Activated CD8-positive, alpha-beta T cell treated with anti-CD3 and anti-CD28 coated beads for 36 hours (primary cell): ENCODE results near the gene HSFX2. TPM values are rescaled to one million over a fixed set of nuclear protein-coding genes. Genes with fewer than 3 reads are reported as not detected.
"Not testable (repeated sequence)": the region's sequence is repeated elsewhere in the genome, so short reads cannot be mapped to it uniquely, and the experiment has no call there.

Experiments used
- ATAC-seq: fragments of 200-7000 bp; cut with Tn5 transposase; one replicate; pipeline ENCODE4 v1.10.0; 2021; ENCODE audit warnings: mild to moderate bottlenecking, moderate library complexity
- CTCF ChIA-PET: fragments of 350-600 bp; sonication (Branson Sonifier 250); formaldehyde crosslinking; loops from one replicate; lab custom pipeline; 2021; ENCODE audit warnings: antibody characterized with exemption; lab: Charles Lee
- POLR2A ChIA-PET: fragments of 350-600 bp; sonication (Branson Sonifier 250); formaldehyde crosslinking; loops from one replicate; lab custom pipeline; 2021; ENCODE audit warnings: antibody characterized with exemption; lab: Charles Lee
- DNase-seq: peaks from one replicate; pipeline ENCODE4 v3.0.0-alpha.2; 2020
- H3K27ac Mint-ChIP-seq: one replicate; pipeline ENCODE4 v1.8.0; 2021; ENCODE audit warnings: mild to moderate bottlenecking, mixed read lengths
- H3K27me3 Mint-ChIP-seq: one replicate; pipeline ENCODE4 v1.8.0; 2021; ENCODE audit warnings: mixed read lengths
- H3K36me3 Mint-ChIP-seq: one replicate; pipeline ENCODE4 v1.8.0; 2021; ENCODE audit warnings: low read depth, mixed read lengths
- H3K4me1 Mint-ChIP-seq: one replicate; pipeline ENCODE4 v1.8.0; 2021; ENCODE audit warnings: low read depth, mixed read lengths
- H3K4me3 Mint-ChIP-seq: one replicate; pipeline ENCODE4 v1.8.0; 2021; ENCODE audit warnings: mild to moderate bottlenecking, moderate library complexity, mixed read lengths
- H3K9me3 Mint-ChIP-seq: one replicate; pipeline ENCODE4 v1.8.0; 2021; ENCODE audit warnings: mixed read lengths
- CTCF ChIP-seq: fragments of 200-600 bp; IDR thresholded peaks from one replicate; pipeline ENCODE4 v1.8.0; 2022; ENCODE audit warnings: antibody characterized with exemption, mild to moderate bottlenecking
- intact Hi-C: fragments of 100-400 bp; cut with micrococcal nuclease; formaldehyde crosslinking; loops from one replicate; pipeline ENCODE4 v1.10.0; 2022
- total RNA-seq, 2 experiments: library from RNA; stranded (reverse); gene quantifications; one replicate each; pipeline ENCODE4 v1.2.3, GENCODE V29; 2021

The HSFX2 gene
- not detected for total RNA-seq

- H3K4me1 Mint-ChIP-seq, H3K4me3 Mint-ChIP-seq, H3K27ac Mint-ChIP-seq, intact Hi-C loops, H3K27me3 Mint-ChIP-seq, POLR2A ChIA-PET, ATAC-seq, H3K36me3 Mint-ChIP-seq, CTCF ChIA-PET, H3K9me3 Mint-ChIP-seq, DNase-seq: not testable (repeated sequence)
Measured at GRCh38 chrX:149595214-149595613, at the start of gene HSFX2. Gene HSFX2, minus strand, starts transcription at chrX:149595314. Its CDS starts 614 bp downstream, at chrX:149594700.

- TF ChIP-seq CTCF = no peak
- ATAC-seq (no peak), DNase-seq (no peak)
- H3K27ac Mint-ChIP-seq = no peak overlapping the region
- no peaks in the 10 kb centered on the region for H3K9me3 Mint-ChIP-seq
- peaks cover 4% of the 10 kb centered on the region for H3K4me1 Mint-ChIP-seq
- intact Hi-C loops = no loop called here
- no peak overlapping the region for H3K4me3 Mint-ChIP-seq
- no peaks in the 10 kb centered on the region for H3K27me3 Mint-ChIP-seq
- CTCF ChIA-PET = no interaction called here
- H3K36me3 Mint-ChIP-seq = no peaks in the 10 kb centered on the region
- POLR2A ChIA-PET = no interaction called here
Measured at GRCh38 chrX:149643496-149643895, 48.4 kb upstream of the HSFX2 start.

GRCh38 chrX:149641835-149642234, 46.7 kb upstream of the HSFX2 start:
- peaks cover 4% of the 10 kb centered on the region for H3K4me1 Mint-ChIP-seq
- POLR2A ChIA-PET = no interaction called here

GRCh38 chrX:149641432-149641831, 46.3 kb upstream of the HSFX2 start:
- ATAC-seq (peak; percentile 37), DNase-seq (no peak)
- TF ChIP-seq CTCF = no peak
- Mint-ChIP-seq H3K27ac (no peak overlapping the region), H3K4me1 (peaks cover 4% of the 10 kb centered on the region), H3K27me3 (no peaks in the 10 kb centered on the region), H3K9me3 (no peaks in the 10 kb centered on the region), H3K36me3 (no peaks in the 10 kb centered on the region), H3K4me3 (no peak overlapping the region)
- intact Hi-C loops = no loop called here
- ChIA-PET POLR2A (interaction anchor here (0.7 kb wide), 1 partner anchor 9 kb away, joined by 3 read pairs; no protein-coding TSS in a partner anchor), CTCF (no interaction called here)

More at GRCh38 chrX:149641835-149642234, 46.7 kb upstream of the HSFX2 start:
- Mint-ChIP-seq H3K9me3 (no peaks in the 10 kb centered on the region), H3K36me3 (no peaks in the 10 kb centered on the region), H3K4me3 (no peak overlapping the region), H3K27me3 (no peaks in the 10 kb centered on the region), H3K27ac (no peak overlapping the region)
- TF ChIP-seq CTCF = no peak
- intact Hi-C loops = no loop called here
- CTCF ChIA-PET = no interaction called here
- DNase-seq (no peak), ATAC-seq (no peak)

GRCh38 chrX:149639568-149639967, 44.5 kb upstream of the HSFX2 start:
- no peak overlapping the region for H3K27ac Mint-ChIP-seq
- TF ChIP-seq CTCF = no peak
- H3K9me3 Mint-ChIP-seq = no peaks in the 10 kb centered on the region
- no peaks in the 10 kb centered on the region for H3K36me3 Mint-ChIP-seq
- intact Hi-C loops = no loop called here
- ChIA-PET POLR2A (no interaction called here), CTCF (interaction anchor here (0.9 kb wide), 1 partner anchor 11 kb away, joined by 3 read pairs; no protein-coding TSS in a partner anchor)
- H3K27me3 Mint-ChIP-seq = peaks cover 2% of the 10 kb centered on the region
- ATAC-seq (no peak), DNase-seq (no peak)
- no peak overlapping the region for H3K4me3 Mint-ChIP-seq
- H3K4me1 Mint-ChIP-seq = peaks cover 4% of the 10 kb centered on the region

GRCh38 chrX:149638860-149639259, 43.7 kb upstream of the HSFX2 start:
- ChIA-PET CTCF (no interaction called here), POLR2A (no interaction called here)
- Mint-ChIP-seq H3K4me3 (no peak overlapping the region), H3K36me3 (no peaks in the 10 kb centered on the region), H3K27me3 (peaks cover 2% of the 10 kb centered on the region), H3K4me1 (peaks cover 4% of the 10 kb centered on the region), H3K27ac (no peak overlapping the region), H3K9me3 (no peaks in the 10 kb centered on the region)
- no peak for DNase-seq
- no peak for ATAC-seq
- intact Hi-C loops = no loop called here
- TF ChIP-seq CTCF = no peak
